HUDEP-2 (cell line): ENCODE data around the gene IGBP1.

Experiments
- DNase-seq, 76 experiments: peaks; one replicate each; lab custom pipeline; 2025; ENCODE audit not compliant: unreplicated experiment in 76 of 76; lab: John Stamatoyannopoulos, UW

Gene IGBP1

DNA sequence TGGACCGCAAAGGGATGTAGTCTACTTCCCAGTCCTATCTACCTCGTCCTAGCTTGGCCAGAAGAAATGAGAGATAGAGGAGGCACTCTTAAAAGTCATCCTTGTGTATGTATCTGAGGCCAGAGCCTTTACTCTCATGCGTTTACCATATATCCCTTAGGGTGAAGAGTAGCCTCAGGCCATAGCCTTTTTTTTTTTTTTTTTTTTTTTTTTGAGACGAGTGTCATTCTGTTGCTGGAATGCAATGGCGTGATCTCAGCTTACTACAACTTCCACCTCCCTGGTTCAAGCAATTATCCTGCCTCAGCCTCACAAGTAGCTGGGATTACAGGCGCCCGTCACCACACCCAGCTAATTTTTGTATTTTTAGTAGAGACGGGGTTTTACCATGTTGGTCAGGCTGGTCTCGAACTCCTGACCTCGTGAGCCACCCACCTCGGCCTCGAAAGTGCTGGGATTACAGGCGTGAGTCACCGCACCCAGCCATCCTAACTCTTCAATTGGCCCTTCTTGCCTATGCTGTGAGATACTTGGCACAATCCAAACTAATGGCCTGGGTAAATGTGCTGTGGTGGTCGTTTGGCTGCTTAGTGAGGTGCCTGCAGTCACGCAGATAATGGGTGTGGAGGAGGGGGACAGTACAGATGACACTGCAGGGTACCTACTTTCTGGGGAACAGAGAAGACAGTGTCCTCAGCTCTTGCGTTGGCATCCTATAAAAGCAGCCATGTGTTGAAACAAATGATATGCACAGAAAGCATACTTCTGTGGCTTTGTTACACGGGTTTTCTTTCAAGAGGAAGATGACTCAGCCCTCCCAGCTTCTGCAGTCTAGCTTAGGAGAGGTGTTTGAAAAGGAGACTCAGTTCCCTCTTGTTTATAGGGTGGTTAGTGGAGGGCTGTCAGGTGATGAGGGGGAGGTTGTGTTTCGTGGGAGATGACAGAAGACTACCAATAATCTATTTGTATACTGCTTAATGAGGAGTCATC, 33.6 kb downstream of the IGBP1 start:
- DNase-seq: peak in 1 of 76 experiments; percentile 0

DNA sequence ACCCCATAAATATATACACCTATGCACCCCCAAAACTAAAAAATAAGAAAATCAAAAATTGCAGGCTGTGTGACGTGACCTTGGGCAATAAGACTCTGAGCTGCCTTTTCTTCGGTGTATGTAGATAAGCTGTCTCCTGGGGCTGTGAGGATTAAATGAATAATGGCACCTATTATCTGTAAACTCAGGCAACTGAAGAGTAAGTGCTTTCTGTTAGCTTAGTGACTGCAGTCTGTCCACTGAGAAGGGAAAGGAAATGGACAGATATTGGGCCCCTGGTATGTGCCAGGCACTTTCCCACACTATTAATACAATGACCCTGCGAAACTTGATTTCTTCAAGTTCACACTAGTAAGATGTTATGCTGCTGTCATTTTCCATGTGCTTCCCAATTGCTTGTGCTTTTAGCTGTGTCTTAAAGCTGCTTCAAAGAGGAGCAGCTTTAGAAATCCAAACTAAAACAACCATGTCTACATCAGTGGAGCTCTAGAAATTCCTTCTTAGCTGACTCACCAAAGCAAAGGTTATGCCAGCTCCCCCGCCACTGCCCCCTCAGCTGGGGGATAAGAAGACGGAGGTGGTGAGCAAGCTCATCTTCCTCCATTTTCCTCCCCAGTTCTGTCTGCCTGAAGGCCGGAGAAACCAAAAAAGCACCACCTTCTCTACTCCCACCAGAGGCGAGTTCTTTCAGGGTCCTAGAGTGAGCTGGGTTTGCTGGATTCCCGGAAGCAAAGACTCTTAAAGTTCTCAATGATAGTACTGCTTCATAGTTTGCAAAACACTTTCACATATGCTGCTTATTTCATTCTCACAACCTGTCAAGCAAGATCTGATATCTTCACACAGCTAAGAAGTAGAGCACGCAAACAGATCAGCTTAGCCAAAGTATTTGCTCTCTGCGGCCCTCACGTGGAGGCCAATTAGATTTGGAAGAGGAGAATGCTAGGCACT, 35.3 kb downstream of the IGBP1 start:
- DNase-seq: no peak

DNA sequence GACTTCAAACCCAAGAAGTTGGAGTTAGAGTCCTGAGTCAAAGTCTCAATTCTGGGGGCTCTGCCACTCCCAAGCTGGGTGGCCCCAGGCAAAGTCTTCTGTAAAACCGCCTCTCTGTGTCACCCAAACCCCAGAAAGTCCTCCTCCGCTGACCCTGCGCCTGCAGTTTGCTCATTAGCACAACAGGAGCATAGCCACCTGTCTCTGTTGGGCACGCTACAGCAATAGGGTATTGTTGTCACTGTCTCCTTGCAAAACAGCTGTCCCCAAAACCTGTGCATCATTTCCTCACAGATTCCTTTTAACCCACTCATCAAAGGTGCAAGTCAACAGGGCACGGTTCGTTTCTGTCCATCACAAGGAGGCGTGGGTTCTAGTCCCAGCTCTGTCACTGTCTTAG, 36.0 kb downstream of the IGBP1 start:
- DNase-seq: no peak

DNA sequence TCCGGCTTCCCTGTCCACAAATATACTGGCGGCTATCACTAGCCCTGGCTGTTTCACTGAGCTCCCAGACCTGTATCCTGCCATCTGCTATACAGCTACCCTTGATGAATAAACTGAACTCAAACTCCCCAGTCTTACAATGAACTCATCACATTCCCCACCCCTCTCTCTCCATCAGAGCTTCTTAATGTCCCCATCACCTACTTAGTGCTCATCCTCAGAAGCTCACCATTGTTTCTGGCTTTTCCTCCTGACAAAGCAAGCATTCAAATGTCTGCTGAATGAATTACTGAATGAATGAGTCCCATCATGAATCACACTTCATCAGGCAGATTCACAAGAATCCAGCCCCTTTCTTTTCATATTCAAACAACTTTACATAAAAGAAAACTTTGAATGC, 38.4 kb downstream of the IGBP1 start:
- no peak for DNase-seq

DNA sequence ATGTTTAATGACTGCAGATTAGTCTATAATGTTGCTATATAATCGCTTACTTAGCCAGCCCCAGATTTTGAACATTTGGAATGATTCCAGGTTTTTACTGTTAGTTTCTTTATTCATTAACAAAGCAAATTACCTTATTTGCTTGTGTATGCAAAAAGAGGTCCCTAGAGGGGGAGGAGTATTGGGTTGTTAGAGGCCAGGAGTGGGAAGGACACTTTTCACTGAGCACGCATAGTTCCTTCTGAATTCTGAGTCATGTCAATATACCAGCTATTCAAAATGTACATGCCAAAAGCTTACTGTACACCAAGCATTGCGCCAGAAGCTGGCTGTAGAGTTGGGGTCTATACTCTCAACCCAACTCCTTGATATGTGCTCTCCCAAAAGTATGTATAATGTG, 39.0 kb downstream of the IGBP1 start:
- DNase-seq: no peak

DNA sequence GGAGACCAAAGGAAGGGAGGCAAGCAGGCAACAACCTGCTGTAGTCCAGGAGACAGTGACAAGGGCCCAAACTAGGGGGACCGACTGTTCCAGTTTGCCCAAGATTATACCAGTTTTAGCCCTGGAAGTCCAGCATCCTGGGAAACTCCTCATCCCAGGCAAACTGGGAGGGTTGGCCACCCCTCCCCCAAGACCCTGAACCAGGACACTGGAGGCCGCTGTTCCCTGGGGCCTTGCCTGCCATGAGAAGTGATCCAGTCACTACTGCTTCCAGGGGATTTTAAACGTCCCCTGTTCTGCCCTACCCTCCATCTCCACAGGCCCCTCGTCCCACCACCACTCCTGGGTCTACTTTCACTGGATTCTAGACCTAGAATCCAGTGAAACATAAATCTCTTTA, 39.7 kb downstream of the IGBP1 start:
- no peak for DNase-seq

DNA sequence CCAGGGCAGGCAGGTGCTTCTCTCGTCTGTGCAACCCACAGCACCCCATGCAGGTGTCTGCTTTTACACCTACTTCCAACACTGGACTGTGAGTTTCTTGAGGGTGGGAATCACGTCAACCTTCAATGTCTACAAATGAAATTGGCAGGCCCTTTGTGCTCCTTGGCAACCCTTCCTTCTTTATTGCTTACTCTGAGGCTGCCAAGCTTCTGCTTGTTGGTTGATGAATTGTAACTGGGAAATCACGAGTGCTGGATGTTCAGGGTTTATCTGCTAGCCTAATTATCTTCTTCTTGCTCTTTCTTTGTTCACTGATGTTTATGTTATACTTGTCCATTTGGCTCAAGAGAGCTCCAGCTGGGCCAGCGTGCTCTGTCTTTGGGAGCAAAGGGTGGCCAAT, 41.5 kb downstream of the IGBP1 start:
- DNase-seq: no peak

DNA sequence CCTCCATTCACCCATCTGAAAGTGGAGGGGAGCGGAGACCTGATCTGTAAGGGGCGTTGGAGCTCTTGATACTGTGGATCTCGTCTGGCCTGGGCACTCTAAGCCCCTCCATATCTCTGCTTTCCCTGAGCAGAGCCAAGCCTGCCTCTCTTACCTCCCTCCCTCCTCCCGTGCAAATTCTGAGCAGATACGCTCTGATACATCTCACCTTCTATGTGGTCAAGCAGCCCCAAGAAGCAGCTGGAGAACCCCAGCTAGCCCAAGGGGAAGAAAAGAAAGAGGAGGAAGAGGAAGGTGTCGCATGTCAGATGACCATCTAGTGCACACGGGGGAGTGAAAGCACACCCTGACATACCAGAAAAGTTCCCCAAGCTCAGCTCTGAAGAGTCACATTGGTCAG, 42.1 kb downstream of the IGBP1 start:
- DNase-seq: no peak

DNA sequence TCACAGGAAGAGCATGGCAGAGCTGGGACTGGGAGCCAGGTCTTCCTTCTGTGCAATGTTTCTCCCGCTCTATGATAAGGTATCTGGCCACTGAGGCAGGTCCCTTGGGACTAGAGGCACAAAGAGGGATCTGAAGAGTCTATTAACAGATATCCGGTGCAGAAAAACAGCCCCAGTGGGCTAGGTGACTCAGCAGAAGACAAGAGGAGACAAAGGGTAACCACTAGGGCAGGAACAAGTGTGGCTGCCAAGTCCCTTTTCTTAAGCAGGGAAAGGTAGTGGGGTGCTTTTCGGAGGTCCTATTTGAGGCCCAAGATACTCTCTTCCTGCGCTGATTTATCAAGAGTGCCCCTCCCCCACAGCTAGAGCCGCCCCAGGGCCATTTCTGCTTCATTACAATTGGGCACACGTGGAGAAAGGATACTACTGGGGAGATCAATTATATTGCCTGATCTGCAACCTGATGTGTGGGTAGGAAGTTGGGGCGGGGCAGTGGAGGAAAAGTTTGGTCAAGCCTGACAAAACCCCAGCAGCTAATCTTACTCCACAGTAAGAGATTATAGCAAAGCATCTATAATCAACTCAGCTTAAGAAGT, 43.8 kb downstream of the IGBP1 start, which contains the start of gene DGAT2L6:
TSS of gene DGAT2L6 (plus strand) at position 546 of the 596 bp plus-strand sequence. CDS start 100 bp downstream, outside the sequence.
- DNase-seq: no peak

DNA sequence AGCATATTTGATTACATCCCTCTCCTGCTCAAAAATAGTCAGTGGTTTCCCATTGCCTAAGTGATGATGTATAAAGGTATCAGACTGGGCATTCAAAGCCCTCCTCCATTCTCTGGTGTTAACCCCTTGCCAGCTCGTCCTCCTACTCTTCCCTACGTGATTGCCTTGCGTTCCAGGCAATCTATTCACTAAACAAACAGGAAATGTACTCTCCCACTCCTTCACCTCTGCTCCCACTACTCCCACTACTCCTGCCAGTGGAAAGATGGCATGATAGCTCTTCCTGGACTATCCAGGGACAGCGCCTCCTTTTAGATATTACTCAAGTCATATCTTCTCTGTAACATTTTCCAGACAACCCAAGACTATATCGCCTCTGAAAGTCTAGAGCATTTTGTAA, 49.8 kb downstream of the IGBP1 start:
- DNase-seq: no peak

DNA sequence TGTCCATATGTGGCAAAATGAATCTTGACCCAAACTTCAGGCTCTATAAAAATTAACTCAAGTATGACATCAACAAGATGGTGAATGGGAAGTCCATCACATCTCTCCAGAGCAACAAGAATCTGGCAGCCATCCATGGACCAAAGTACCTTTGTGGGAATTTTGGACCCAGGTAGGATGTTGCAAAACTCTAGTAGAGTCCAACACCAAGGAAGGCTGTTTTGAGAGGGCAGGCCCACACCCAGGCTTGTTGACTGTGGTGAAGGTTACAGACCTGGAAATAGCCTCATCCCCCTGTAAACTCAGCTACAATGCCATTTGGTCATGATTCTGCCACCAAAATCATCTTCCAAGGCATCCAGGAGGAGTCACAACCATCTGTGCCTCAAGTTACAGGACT, 57.0 kb downstream of the IGBP1 start:
- DNase-seq: no peak

DNA sequence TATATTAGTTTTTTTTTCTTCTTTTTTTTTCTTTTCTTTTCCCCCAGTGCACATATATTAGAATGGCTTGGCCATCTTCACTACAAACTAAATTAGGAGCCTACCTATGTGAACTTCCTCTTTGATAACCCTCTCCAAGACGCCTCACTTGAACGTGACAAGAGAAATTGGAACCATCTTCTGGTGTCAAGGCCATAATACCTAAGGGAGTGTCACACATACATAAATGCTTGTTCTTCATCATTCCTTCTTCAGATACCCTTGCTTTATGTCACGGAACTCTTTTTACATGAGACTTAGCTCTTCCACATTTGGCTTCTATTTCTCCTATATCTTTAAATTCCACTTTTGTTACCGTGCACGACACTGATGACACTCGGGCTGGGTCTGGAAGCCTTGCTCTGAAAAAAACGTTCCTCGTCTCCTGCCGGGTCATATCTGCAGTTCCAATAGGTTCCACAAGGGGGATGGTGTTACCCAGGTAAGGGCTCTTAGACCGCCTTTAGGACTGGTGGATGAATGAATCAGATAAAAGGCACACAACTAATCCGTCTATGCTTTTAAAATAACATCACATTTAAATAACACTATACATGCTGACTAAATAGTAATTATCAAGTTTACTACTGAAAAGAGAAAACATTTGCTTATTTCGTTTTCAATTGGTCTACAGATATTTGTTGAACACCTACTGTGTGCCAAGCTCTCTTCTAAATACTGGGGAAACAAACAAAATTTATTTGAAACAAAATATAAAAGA, 63.9 kb downstream of the IGBP1 start:
- peak in 61 of 76 experiments; percentile 0 to 60 (median 8) for DNase-seq

DNA sequence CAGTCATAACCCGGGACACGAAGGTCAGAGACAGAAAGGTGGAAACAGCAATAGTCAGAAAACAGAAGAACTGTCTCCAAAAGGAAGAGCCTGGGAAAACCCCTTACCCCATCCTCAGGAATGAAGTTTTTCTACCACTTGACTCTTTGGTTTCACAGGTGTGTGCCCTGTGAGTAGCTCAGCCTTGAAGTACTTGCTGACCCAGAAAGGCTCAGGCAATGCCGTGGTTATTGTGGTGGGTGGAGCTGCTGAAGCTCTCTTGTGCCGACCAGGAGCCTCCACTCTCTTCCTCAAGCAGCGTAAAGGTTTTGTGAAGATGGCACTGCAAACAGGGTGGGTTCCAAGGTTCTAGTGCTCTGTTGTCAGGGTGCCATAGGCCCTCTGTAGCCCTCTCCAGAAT, 68.5 kb downstream of the IGBP1 start:
- no peak for DNase-seq

DNA sequence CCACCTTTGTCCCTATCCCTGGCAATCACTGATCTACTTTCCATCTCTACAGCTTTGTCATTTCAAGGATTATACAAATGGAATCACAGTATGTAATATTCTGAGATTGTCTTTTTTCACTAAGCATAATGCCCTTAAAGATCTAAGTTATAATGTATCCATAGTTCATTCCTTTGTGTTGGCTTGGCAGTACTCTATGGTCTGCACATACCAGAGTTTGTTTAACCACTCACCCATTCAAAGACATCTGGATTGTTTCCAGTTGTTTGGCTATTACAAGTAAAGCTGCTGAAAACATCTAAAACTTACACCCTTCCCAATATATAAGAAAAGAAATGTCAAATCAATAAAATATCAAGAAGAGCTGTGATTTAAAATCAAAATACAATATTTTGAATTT, 75.2 kb downstream of the IGBP1 start:
- no peak for DNase-seq

DNA sequence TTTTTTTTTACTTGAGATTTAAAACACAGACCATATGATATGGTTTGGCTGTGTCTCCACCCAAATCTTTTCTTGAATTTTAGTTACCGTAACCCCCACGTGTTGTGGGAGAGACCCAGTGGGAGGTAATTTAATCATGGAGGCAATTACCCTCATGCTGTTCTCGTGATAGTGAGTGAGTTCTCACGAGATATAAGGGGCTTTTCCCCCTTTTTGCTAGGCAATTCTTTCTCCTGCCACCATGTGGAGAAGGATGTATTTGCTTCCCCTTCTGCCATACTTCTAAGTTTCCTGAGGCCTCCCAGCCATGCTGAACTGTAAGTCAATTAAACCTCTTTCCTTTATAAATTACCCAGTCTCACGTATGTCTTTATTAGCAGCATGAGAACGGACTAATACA, 76.3 kb downstream of the IGBP1 start:
- DNase-seq: peak in 1 of 76 experiments; percentile 0
